ENCODE data around the gene FOXD4L6.
"Not testable (repeated sequence)": the region's sequence is repeated elsewhere in the genome, so short reads cannot be mapped to it uniquely, and the experiment has no call there.

DNA sequence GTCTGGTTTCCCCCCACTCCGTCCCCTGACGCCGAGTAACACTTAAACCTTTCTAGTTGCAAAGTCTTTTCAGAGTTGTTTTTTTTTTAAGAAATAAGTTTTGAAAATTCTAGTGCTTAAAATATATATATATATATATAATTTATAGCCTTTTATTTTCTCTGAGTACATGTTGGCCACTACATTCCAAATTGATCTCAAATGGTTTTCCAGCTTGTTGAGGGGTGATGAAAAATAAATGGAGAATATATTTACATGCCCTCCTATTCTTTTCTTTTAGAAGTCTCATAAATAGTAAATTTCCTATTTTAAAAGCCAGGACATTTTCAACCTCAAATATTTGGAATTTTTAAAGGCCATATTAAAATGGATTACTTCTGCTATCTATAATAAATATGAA lies 2.5 kb downstream of the FOXD4L6 start:
- TF ChIP-seq, protein P1, sequence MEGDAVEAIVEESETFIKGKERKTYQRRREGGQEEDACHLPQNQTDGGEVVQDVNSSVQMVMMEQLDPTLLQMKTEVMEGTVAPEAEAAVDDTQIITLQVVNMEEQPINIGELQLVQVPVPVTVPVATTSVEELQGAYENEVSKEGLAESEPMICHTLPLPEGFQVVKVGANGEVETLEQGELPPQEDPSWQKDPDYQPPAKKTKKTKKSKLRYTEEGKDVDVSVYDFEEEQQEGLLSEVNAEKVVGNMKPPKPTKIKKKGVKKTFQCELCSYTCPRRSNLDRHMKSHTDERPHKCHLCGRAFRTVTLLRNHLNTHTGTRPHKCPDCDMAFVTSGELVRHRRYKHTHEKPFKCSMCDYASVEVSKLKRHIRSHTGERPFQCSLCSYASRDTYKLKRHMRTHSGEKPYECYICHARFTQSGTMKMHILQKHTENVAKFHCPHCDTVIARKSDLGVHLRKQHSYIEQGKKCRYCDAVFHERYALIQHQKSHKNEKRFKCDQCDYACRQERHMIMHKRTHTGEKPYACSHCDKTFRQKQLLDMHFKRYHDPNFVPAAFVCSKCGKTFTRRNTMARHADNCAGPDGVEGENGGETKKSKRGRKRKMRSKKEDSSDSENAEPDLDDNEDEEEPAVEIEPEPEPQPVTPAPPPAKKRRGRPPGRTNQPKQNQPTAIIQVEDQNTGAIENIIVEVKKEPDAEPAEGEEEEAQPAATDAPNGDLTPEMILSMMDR (IDR thresholded peaks at IDR 0.05; ENCODE audit: insufficient read depth, low read depth, low read length) = not testable (repeated sequence)
- not testable (repeated sequence) for TF ChIP-seq EZH2 (IDR thresholded peaks at IDR 0.05; ENCODE audit: insufficient read depth, low read length)

All from astrocyte (in vitro differentiated cells and primary cell).